H1 (cell line): Measurements from ENCODE around the gene ACOT11.

Source experiments
- ATF3 ChIP-seq: IDR thresholded peaks from 2 replicates; pipeline ENCODE4 v1.6.1; 2011; ENCODE audit warnings: low read depth, mild to moderate bottlenecking, low read length; ENCODE audit not compliant: insufficient read depth
- CREB1 ChIP-seq: IDR thresholded peaks from 2 replicates; pipeline ENCODE4 v1.6.1; 2012; ENCODE audit warnings: inconsistent platforms
- CTCF ChIP-seq, 3 experiments: IDR thresholded peaks; 1 replicate in 2 of 3; 2 replicates in 1 of 3; pipeline versions ENCODE4 v1.5.1 to v1.6.1; 2011; ENCODE audit warnings: low read length in 3 of 3, mild to moderate bottlenecking in 3 of 3, inconsistent platforms in 2 of 3, low read depth in 1 of 3, moderate library complexity in 1 of 3; ENCODE audit not compliant: insufficient read depth in 1 of 3; ENCODE audit errors: control extremely low read depth in 1 of 3
- EP300 ChIP-seq, 2 experiments: IDR thresholded peaks; 1 replicate in 1 of 2; 2 replicates in 1 of 2; pipeline ENCODE4 v1.6.1; 2011 to 2012; ENCODE audit warnings: low read depth in 2 of 2, low read length in 2 of 2, mild to moderate bottlenecking in 2 of 2, borderline replicate concordance in 1 of 2, inconsistent platforms in 1 of 2, moderate library complexity in 1 of 2
- POLR2A ChIP-seq, 2 experiments: IDR thresholded peaks; 1 replicate in 1 of 2; 2 replicates in 1 of 2; pipeline ENCODE4 v1.6.1; 2011; ENCODE audit warnings: low read depth in 2 of 2, low read length in 2 of 2, mild to moderate bottlenecking in 2 of 2; ENCODE audit errors: control extremely low read depth in 1 of 2
- RAD21 ChIP-seq, 2 experiments: IDR thresholded peaks in 1 of 2; conservative IDR thresholded peaks in 1 of 2; 2 replicates each; pipeline ENCODE4 v1.6.1; 2011; ENCODE audit warnings: low read depth in 2 of 2, low read length in 2 of 2, improper control_type of control experiment in 1 of 2, inconsistent platforms in 1 of 2, mild to moderate bottlenecking in 1 of 2, moderate library complexity in 1 of 2
- RBBP5 ChIP-seq: IDR thresholded peaks from 2 replicates; pipeline ENCODE4 v1.7.1; 2012; ENCODE audit warnings: low read depth, mild to moderate bottlenecking, inconsistent platforms, low read length, moderate library complexity, borderline replicate concordance
- TAF1 ChIP-seq: IDR thresholded peaks from 2 replicates; pipeline ENCODE4 v1.6.1; 2011; ENCODE audit warnings: mild to moderate bottlenecking, low read depth, low read length

DNA sequence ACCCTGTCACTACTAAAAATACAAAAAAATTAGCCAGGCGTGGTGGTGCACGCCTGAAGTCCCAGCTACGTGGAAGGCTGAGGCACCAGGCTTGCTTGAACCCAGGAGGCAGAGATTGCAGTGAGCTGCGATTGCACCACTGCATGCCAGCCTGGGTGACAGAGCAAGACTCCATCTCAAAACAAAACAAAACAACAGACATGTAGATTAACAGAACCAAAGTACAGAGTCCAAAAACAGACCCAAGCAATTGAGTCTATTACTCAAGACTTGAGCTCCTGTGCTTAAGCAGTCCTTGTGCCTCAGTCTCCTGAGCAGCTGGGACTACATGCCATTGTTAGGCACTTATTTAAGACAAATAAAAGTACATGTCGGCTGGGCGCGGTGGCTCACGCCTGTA, 9.5 kb upstream of the ACOT11 start:
- TF ChIP-seq RAD21 (IDR thresholded peaks at IDR 0.05 in 1 of 2, conservative IDR thresholded peaks at IDR 0.05 in 1 of 2; ENCODE audit: low read depth in 2 of 2, low read length in 2 of 2) = no peak
- TF ChIP-seq EP300 (IDR thresholded peaks at IDR 0.05; ENCODE audit: borderline replicate concordance in 1 of 2, low read depth in 2 of 2, low read length in 2 of 2) = no peak
- TF ChIP-seq CREB1 = no peak
- TF ChIP-seq TAF1 = no peak
- no peak for TF ChIP-seq POLR2A (IDR thresholded peaks at IDR 0.05; ENCODE audit: control extremely low read depth in 1 of 2, low read depth in 2 of 2, low read length in 2 of 2)
- TF ChIP-seq RBBP5 = no peak
- no peak for TF ChIP-seq CTCF (IDR thresholded peaks at IDR 0.05; ENCODE audit: control extremely low read depth in 1 of 3, insufficient read depth in 1 of 3, low read depth in 1 of 3, low read length in 3 of 3)
- no peak for TF ChIP-seq ATF3
